Stimulated activated CD8-positive, alpha-beta memory T cell treated with anti-CD3 and anti-CD28 coated beads, Interleukin-7, amount 100 ng/mL, for 1 hour (primary cell): ENCODE measurements around the gene FAM118B.

Experiments used
- DNase-seq, 2 donors: peaks; one replicate each; pipeline ENCODE4 v3.0.0-alpha.2; 2020; ENCODE audit warnings: low read depth in 2 of 2

The FAM118B gene

DNA sequence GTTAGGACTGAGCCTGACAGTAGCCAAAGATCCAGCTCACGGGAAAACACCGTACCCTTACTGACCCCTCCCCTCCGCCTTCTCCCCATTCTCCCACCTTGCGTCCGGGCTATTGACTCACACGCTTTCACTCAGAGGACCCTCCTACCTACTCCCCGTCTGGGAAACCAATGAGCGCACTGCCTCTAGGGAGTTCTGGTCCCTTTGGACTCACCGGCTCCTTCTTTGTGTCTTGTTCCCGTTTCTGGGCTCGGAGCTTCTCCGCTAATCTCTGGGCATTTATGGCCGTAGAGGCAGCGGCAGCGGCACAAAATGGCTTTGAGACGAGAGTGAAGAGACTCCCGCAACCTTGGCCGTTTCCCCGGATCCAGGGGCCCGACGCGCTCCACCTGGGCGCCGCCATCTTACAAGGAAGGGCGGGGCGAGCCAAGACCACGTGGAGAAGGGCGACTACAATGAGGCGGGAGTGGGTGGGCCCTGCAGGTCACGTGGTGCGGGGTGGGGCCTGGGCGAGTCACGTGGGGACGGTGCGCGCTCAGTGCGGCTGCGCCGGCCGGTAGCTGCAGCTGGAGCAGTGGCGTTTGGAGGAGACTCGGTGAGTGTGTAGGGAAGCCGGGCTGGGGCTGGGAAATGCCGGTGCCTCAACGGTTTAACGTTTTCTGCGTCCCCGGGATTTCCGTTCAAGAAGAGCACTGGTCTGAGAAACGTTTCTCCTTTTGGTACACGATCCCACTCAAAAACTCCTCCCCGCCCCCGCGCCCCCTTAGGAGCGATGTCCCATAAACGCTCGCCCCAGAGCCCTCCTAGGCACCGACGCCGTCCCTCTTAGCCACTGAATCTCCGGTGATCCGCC lies at the start of gene FAM118B, which contains the start of gene RPUSD4:
FAM118B (plus strand) TSS at position 547 of the 853 bp plus-strand sequence. CDS start 23,220 bp downstream, outside the sequence.
RPUSD4 (minus strand) TSS at position 415 of the 853 bp plus-strand sequence; CDS start at position 403, 12 bp downstream.
- DNase-seq: peak; percentile 98

DNA sequence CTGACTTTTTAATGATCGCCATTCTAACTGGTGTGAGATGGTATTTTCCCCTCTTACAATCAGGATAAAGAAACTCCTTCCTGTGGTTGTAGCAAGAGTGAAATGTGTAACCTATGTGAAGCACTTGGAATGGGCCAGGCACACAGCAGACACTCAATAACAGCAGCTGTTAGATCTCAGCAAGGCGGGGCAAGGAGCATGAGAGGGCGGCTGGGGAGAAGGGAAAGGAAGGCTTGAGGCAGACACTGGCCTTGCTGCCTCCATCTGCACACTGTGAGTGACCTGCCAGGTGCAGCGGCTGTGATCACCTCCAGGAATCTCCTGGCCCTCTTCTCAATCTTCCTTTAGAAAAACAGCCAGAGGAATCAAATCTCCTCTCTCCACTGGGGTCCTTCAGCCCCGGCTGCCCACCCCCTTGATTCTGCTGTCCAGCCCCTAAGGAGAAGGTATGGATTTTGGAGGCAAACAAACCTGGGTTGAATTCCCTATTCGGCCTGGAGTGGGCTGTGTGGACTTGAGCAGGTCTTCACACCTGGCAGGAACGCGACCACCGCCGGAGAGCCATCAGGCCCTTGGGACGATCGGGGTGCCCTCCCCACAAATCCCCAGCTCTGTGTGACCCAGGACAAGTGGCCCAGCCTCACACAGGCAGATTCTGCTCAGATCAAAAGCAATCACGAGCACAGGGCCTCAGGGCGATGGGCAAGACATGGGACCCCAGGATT lies 49.1 kb upstream of the FAM118B start:
- DNase-seq: no peak

DNA sequence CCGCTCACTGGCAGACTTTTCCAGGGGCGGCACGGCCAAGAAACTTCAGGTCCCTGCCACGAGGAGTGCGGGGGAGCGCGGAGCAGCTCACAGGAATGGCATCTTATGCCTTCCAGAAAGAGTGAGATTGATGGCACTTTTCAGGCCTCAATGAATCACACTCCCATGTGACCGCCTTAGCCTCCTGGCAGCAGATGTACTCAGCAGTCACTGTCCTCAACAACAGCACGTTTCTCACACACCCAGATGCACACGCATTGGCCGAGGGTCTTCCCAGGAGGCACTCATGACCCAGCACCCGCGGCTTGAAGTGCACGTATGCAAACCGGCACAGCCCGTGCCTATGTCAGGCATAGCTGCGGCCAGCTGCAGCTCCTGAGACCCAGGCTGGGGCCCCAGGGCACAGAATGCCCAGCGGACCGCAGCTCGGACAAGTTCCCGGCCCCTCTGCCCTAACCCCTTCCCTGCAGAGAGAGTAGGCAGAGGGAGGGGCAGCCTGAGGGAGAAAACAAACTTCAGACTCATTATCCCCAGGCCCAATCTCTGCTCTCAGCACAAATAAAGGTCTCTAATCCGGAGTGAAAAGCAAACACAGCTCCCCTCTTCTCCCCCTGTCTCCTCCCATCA lies 48.4 kb upstream of the FAM118B start:
- DNase-seq: no peak

DNA sequence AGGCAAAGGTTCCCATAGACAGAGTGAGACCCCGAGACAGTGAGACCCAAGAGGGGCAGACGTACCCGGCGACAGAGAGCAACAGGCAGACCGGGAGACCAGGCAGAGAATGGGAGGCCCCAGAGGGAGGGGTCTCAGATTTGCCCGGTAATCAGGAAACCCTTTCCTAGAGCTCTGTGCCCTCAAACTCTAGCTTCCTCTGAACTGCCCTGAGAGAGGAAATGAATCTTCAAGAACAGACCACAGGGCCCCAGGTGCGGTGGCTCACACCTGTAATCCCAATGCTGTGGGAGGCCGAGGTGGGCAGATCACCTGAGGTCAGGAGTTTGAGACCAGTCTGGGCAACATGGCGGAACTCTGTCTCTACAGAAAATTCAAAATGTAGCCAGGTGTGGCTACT lies 47.8 kb upstream of the FAM118B start:
- DNase-seq: no peak

DNA sequence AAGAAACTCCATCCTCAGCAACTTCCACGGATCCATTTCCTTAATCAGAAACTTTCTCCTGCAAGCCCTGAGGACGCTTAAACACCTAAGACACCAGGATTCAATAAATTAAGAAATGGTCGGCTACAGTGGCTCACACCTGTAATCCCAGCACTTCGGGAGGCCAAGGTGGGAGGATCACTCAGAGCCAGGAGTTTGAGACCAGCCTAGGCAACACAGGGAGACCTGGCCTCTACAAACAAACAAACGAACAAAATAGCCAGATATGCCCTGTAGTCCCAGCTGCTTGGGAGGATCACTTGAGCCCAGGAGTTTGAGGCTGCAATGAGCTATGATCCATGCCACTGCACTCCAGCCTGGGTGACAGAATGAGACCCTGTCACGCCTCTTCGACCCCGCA lies 46.8 kb upstream of the FAM118B start:
- no peak for DNase-seq

DNA sequence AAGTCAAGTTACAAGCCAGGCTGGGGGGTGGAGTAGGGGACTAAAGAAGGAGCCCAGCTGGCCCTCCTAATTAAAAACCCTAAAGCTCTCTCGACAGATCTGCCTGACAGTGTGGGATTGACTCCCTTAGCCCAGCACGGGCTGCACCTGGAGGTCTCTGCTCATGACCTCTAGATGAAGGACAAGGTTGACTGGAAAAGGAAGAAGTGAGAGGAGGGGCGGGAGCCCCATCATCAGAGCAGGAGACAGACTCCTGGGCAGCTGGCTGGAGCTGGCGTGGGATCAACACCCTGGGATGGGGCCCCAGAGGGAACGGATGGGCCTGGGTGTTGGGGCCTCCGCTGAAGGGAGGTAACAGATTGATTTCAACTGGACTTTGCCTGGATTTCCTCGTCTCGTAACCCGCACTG lies 46.3 kb upstream of the FAM118B start:
- DNase-seq: no peak

DNA sequence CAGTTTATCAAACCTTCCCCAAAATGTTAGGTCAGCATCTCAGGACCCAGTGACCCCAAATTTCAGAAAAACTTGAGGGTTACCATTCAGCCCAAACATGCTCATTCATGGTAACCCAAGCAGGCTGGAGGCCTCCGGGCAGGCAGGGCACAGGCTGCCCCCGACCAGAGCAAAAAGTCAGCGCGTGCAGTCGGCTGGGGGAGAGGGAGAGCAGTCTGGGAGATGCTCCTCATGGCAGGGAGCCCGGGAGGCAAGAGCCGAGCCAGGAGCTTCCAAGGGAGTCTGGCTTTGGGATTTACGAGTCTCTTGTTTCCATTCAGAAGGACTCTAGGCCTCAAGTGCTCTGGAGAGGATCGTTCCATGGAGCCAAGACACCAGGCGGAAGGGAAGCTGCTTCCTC lies 45.8 kb upstream of the FAM118B start:
- no peak for DNase-seq

DNA sequence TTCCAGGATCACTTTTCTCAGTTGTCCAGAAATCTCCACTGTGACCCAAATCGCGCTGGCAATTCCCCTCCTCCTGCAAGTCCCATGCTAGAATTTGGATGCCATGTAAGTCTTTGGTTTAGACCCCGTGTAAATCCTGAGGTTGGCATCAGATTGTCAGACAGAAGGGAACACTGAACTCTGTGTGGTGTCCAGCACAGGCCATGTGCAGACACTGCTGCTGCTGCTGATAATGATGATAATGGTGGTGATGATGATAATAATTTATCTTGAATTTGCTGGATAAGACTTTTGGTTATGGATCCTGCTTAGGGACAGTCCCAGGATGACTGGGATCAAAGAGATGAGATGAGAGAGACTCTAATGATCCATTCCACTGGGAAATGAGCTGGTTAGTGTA lies 45.2 kb upstream of the FAM118B start:
- DNase-seq: no peak

DNA sequence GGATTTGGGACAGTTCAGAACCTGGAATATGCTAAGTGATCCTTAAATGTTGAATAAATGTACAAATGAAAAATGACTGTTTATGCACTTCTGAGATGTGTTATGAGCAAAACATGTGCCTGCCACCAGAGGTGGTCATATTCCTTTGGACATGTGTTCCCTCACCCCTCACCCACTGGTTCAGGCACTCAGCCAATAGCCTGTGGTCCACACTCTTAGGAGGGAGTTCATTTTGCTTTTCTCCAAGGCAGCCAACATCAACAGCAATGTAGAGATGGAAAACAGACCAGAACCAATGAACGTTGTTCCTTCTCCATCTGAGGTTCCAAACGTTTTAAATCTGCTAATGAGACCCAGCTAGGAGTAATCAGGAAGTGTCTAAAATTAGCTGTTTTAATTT lies 44.1 kb upstream of the FAM118B start:
- no peak for DNase-seq

DNA sequence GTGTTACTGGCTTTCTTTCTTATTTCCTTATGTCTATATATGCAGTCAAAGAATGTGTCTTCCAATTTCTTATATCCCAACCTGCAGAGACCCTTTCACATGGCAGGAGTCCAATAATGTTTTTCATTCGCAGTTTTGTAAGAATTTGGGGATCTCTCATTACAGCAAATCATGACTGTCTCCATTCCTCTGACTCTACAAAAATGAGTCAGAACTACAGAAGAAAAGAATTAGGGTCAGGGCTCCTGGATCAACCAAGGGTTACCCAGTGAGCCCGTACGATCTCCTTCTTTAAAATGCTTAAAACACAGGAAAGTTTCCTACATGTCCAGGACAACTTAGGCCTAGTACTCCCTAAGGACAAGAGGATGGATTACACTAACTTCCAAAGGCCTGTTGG lies 42.3 kb upstream of the FAM118B start:
- DNase-seq: no peak

DNA sequence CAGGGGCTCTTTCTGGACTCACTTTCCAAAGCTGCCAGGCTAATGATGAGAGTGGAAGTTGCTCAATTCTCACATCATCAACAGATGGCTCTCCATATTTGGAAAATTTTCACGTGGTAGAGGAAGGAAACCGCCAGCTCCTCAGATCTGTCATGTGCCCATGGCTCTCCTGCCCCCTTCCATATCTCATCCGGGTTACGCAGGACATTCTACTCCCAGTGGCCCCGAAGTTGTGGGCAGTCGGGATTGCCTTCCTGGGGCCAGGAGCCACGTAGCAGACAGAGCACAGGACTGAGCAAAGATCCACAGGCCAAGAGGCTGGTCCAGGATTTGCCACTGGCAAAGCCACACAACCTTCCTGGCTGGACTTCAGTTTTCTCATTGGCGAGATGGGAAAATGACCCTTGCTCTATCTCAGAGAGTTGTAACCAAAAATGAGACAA lies 39.0 kb upstream of the FAM118B start:
- no peak for DNase-seq

DNA sequence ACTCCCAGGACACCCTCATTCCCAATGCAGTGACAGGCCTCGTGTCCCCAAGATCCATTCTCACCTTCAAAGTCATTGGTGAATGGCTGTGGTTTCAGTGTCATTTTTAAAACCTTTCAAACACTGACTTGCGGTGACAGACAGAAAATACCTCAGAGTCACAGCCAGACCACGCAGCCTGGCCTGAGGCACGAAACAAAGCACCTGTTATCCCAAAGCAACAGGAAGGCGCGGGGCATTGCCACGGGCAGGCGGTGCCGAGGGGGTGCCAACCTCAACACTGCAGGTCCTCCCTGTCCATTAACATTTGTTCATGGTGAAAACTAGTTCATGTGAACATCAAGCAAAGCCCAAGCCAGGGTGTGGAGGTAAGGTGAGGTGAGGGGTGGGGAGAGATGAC lies 38.3 kb upstream of the FAM118B start:
- DNase-seq: no peak

DNA sequence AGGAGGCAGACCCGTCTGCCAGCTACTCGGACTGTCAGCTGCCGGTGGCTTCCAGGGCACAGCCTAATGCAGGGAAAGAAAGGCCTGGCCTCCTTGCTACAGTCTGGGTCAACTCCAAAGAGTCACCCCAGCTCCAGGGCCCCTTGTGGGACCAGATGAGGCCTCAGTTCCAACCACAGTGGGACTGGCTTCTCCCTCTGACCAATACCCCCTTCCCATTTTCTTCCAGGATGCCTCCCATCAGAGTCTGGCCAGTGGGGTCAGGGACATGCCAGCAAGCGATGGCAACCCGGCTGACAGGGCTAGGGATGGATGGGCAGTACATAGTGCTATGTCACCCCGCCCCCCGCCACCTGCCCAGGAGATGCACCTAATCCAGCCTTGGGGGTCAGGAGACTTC lies 36.8 kb upstream of the FAM118B start:
- no peak for DNase-seq

DNA sequence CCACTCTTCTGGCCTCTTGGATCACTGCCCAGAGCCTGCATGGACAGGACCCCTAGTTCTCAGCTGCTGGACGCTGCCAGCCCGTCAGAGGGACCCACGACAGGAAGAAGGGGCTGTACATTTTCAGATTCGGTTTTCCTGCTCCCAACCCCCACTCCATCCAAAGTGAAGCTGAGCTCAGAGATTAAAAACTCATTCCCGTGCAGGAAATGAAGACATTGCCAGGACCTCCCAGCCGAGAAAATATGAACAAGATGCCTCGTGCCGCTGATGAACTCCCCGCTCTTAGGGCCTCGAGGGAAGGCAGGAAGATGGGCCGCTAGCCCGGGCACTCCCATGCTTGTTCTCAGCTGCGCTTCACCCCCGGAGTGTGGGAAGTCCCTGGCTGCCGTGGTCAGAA lies 36.2 kb upstream of the FAM118B start:
- no peak for DNase-seq

DNA sequence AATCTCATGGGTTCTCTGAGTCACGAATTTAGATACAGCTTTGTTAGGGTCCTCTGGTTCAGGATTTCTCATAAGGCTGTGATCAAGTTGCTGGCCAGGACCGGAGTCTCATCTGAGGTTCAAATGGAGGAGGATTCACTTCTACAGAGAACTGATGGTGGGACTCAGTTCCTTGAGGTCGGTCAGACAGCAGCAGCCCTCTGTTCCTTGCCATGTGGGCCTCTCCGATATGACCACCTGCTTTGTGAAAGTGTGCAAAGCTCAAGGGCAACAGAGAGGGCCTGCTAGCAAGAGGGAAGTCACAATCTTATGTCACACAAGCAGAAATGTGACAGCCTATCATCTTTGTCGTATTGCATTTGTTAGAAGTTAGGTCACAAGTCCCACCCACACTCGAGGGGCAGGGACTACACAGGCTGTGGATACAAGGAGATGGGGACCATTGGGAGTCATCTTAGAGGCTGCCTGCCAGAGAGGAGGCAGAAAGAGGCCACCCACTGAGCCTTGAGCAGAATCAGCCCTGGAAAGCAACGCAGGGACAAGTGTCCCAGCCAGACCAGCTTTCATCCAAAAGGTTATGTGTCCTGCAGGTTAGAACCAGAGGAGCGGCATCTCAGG lies 34.6 kb upstream of the FAM118B start:
- no peak for DNase-seq

DNA sequence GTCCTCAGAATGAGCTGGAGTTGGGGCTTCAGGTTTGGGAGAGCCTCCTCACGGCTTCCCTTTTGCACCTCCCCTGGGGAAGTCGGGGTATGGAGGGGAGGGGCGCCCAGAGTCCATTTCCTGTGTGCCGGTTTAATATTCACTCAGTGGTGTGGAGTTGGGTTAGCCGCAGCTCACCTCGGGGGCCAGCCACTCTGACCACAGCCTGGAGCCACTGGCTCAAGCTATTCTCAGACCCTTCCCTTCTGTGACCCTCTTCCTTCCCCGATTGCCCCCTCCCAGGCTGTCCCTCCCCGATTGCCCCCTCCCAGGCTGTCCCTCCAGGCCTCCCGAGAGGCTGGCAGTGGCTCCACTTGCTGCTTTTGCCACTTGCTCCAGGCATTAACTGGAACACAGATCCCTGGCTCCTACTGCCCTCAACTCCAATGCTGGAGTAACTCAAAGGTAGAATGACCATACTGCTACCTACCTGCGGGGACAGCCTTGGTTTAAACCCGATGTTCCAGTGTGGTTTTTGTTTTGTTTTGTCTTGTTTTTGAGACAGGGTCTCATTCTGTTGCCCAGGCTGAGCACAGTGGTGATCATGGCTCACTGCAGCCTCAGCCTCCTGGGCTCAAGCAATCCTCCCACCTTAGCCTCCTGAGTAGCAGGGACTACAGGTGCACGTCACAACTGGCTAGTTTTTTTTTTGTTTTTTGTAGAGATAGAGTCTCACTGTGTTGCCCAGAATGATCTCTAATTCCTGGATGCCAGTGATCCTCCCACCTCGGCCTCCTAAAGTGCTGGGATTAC lies 29.4 kb upstream of the FAM118B start:
- no peak for DNase-seq

DNA sequence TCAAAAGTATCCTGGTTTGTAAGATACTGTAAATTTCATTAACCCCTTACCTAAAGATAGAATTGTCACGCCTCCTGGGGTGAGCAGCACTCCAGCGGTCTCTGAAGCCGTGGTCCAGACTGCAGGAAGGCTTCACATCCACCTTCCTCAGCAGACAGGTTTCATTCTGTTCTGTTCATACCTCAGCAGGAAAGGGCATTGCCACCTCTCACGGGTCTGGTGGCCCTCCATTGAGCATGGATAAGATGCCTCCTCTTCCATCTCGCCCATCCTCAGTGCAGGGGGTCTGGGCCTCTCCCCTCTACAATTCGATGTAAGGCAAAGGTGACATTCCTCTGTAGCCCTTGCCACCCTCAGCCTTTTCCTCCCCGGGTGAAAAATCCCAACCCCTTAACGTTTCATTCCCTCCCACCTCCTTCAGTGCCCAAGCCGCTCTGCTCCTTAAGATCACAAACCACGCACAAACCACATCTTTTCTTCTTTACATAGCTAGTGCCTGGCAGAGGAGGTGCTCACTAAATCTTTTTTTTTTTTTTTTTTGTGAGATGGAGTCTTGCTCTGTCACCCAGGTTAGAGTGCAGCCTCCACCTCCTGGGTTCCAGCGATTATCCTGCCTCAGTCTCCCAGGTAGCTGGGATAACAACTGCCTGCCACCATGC lies 28.7 kb upstream of the FAM118B start:
- no peak for DNase-seq

DNA sequence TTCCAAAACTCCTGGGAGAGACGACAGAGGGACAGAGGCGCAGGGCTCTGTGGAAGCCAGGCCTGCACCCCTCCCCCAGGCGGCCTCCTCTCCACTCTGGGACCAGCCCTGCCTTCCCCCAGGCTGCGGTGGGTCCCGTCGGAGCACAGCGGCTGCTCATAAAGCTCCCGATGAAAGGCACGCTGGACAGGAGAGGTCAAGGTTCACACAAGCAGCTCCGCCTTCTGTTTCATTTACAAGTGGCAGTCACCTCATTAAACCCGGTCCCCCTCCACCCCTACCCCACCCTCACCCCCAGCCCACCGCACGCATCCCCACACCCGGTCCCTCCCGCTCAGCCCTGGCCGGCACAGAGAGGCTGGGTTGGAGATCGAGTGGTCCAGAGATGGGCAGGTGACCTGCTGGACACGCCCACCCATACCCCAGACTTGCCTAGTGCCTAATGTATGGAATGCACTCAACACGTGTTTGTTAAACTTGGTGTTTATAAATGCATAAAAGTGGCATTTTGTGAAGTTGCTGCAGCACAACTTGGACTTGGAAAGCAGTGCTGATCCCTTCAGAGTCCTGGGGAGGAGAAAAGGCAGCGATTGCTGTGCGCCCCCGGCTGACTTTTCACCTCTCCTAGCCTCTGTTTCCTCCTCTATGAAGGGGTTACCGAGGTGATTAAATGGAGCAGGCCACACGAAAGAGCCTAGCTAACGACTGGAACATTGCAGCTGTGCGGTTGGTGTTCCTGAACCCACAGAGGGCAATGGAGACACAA lies 26.1 kb upstream of the FAM118B start:
- no peak for DNase-seq

DNA sequence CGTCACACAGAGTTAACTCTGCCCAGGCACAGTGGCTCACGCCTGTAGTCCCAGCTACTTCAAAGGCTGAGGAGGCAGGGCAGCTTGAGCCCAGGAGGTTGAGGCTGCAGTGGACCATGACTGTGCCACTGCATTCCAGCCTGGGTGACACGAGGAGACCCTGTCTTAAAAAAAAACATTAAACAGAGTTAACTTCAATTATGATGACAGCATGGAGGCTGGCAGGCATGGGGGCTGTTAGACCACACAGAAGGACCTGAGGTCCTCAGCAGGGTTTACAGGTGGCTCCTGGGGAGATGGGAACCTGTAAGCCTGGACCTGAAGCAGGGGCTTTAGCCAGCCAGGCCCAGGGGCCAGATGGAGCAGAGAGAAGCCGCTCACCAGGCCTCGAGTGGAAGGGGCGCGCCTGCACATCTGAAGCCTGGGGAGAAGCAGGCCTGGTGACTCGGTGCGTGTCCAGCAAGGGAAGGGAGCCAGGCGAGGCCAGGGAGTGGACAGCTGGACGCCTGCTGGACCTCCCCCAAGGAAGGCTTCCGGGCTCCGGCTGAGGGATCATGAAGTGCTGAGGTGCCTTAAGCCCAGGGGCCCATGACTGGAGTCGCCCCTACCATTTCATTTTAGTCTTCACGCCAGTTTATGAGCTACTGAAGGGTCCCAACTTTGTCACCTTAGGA lies 25.4 kb upstream of the FAM118B start:
- DNase-seq: no peak
